SU-DHL-6 (cell line): ENCODE measurements around the gene PASD1.

Experiments
- EZH2phosphoT487 ChIP-seq: fragments of 200-600 bp; sonication (generic), shearing (Covaris generic); conservative IDR thresholded peaks from 2 replicates; pipeline ENCODE4 v1.6.1; 2018; ENCODE audit warnings: mild to moderate bottlenecking, antibody characterized with exemption, low read length, moderate library complexity, mixed read lengths
- TF ChIP-seq, protein P1 (sequence below): fragments of 200-600 bp; sonication (generic); IDR thresholded peaks from one replicate; pipeline ENCODE4 v1.5.1; 2017; ENCODE audit warnings: antibody characterized with exemption, mild to moderate bottlenecking, low read length, moderate library complexity; ENCODE audit not compliant: insufficient read depth, poor library complexity, severe bottlenecking

DNA sequence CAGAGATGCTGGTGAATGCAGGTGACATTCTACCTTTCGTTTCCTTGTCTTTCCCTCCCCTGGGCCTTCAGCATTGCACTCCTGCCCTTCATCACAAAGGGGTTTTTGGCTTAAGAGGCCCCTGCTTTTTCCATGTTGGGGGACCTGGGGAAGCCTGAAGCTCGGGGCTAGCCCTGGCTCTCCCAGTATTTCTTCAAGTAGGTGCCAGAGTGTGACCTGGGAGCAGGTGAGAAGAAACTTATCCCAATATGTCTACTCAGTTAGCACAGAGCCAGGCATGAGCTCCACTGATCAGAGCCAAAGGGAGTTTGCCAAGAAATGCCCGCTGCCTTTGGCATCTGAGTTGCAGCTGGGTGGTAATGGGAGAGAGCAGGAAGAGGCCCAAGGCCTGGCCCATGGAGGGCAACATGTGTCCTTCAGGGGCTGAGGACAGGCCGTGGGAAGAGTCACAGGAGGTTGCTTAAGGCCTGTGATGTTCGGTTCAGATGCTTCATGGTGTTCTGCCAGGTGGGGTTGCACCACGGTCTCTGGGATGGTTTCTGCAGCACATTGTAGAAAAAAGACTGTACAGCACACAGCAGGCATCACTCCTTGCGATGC is 139.4 kb downstream of the PASD1 start:
- TF ChIP-seq, protein P1, sequence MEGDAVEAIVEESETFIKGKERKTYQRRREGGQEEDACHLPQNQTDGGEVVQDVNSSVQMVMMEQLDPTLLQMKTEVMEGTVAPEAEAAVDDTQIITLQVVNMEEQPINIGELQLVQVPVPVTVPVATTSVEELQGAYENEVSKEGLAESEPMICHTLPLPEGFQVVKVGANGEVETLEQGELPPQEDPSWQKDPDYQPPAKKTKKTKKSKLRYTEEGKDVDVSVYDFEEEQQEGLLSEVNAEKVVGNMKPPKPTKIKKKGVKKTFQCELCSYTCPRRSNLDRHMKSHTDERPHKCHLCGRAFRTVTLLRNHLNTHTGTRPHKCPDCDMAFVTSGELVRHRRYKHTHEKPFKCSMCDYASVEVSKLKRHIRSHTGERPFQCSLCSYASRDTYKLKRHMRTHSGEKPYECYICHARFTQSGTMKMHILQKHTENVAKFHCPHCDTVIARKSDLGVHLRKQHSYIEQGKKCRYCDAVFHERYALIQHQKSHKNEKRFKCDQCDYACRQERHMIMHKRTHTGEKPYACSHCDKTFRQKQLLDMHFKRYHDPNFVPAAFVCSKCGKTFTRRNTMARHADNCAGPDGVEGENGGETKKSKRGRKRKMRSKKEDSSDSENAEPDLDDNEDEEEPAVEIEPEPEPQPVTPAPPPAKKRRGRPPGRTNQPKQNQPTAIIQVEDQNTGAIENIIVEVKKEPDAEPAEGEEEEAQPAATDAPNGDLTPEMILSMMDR, result no peak
- TF ChIP-seq EZH2phosphoT487, result no peak
